OCI-LY1 (cell line): ENCODE data around the gene CDKAL1.

Experiments used
- H2AFZ ChIP-seq: fragments of 200-600 bp; sonication (generic), shearing (Covaris generic); 2 replicates; pipeline ENCODE4 v1.6.0; 2014; ENCODE audit warnings: antibody characterized with exemption, mild to moderate bottlenecking, low read length
- H3F3A ChIP-seq: fragments of 200-600 bp; sonication (generic), shearing (Covaris generic); 2 replicates; pipeline ENCODE4 v1.6.0; 2014; ENCODE audit warnings: mild to moderate bottlenecking, antibody characterized with exemption, low read length, moderate library complexity; ENCODE audit not compliant: insufficient read depth
- H3K27ac ChIP-seq: fragments of 200-600 bp; sonication (generic); 2 replicates; pipeline ENCODE4 v1.5.1; 2014; ENCODE audit warnings: low read length, mixed run types, mild to moderate bottlenecking, low read depth; ENCODE audit not compliant: poor library complexity, severe bottlenecking
- H3K27me3 ChIP-seq: fragments of 200-600 bp; sonication (generic); 2 replicates; pipeline ENCODE4 v1.6.0; 2014; ENCODE audit warnings: antibody characterized with exemption, mild to moderate bottlenecking, low read length, moderate library complexity; ENCODE audit not compliant: insufficient read depth
- H3K36me3 ChIP-seq: fragments of 200-600 bp; sonication (generic); 2 replicates; pipeline ENCODE4 v1.6.1; 2014; ENCODE audit warnings: mild to moderate bottlenecking, antibody characterized with exemption, low read length, moderate library complexity, mixed read lengths; ENCODE audit not compliant: insufficient read depth
- H3K4me1 ChIP-seq: fragments of 200-600 bp; sonication (generic); 2 replicates; pipeline ENCODE4 v1.5.1; 2014; ENCODE audit warnings: mild to moderate bottlenecking, low read length, moderate library complexity; ENCODE audit not compliant: insufficient read depth, severe bottlenecking
- H3K4me2 ChIP-seq: fragments of 200-600 bp; sonication (generic), shearing (Covaris generic); 2 replicates; pipeline ENCODE4 v1.6.1; 2014; ENCODE audit warnings: low read length
- H3K4me3 ChIP-seq: fragments of 200-600 bp; sonication (generic); 2 replicates; pipeline ENCODE4 v1.5.1; 2014; ENCODE audit warnings: low read length, low read depth, mild to moderate bottlenecking, mixed read lengths; ENCODE audit not compliant: poor library complexity, severe bottlenecking
- H3K79me2 ChIP-seq: fragments of 200-600 bp; shearing (Covaris generic); 2 replicates; pipeline ENCODE4 v1.6.1; 2016; ENCODE audit warnings: mixed run types, low read length, mixed read lengths; ENCODE audit not compliant: insufficient read depth
- H3K9ac ChIP-seq: fragments of 200-600 bp; sonication (generic), shearing (Covaris generic); 2 replicates; pipeline ENCODE4 v1.6.1; 2014; ENCODE audit warnings: mild to moderate bottlenecking, low read length, mixed read lengths
- H3K9me2 ChIP-seq: fragments of 200-600 bp; sonication (generic), shearing (Covaris generic); 2 replicates; pipeline ENCODE4 v1.6.1; 2014; ENCODE audit warnings: low read depth, mild to moderate bottlenecking, low read length, mixed read lengths
- H3K9me3 ChIP-seq: fragments of 200-600 bp; shearing (Covaris generic); 2 replicates; pipeline ENCODE4 v1.6.1; 2014; ENCODE audit warnings: low read length, mixed read lengths
- H4K20me1 ChIP-seq: fragments of 200-600 bp; sonication (generic), shearing (Covaris generic); 2 replicates; pipeline ENCODE4 v1.6.0; 2016; ENCODE audit warnings: mild to moderate bottlenecking, low read length; ENCODE audit not compliant: insufficient read depth
- CTCF ChIP-seq: fragments of 200-600 bp; sonication (generic), shearing (Covaris generic); IDR thresholded peaks from 2 replicates; pipeline ENCODE4 v1.5.1; 2017; ENCODE audit warnings: mild to moderate bottlenecking, antibody characterized with exemption, low read length, moderate library complexity, mixed read lengths
- EZH2 ChIP-seq: fragments of 200-600 bp; sonication (generic), shearing (Covaris generic); IDR thresholded peaks from 2 replicates; pipeline ENCODE4 v1.8.0; 2017; ENCODE audit warnings: borderline replicate concordance, mixed run types, mild to moderate bottlenecking, antibody characterized with exemption, low read length, moderate library complexity, mixed read lengths

The CDKAL1 gene

GRCh38 chr6:21132856-21133838 lies 598.9 kb downstream of the CDKAL1 start:
- Histone ChIP-seq H3K9me3 (no peaks in the 10 kb centered on the region), H3K79me2 (no peaks in the 10 kb centered on the region), H3K27me3 (no peaks in the 10 kb centered on the region), H3K36me3 (no peaks in the 10 kb centered on the region), H3K27ac (no peak overlapping the region), H2AFZ (no peak overlapping the region), H3K9ac (no peak overlapping the region), H3K4me1 (peaks cover 4% of the 10 kb centered on the region), H4K20me1 (no peaks in the 10 kb centered on the region), H3K4me2 (no peak overlapping the region), H3K9me2 (no peaks in the 10 kb centered on the region), H3K4me3 (no peak overlapping the region), H3F3A (no peaks in the 10 kb centered on the region)
- TF ChIP-seq CTCF (no peak), EZH2 (no peak)

- Histone ChIP-seq H3K4me3 (no peak overlapping the region), H2AFZ (no peak overlapping the region), H3F3A (no peaks in the 10 kb centered on the region), H3K9me3 (no peaks in the 10 kb centered on the region), H3K4me2 (no peak overlapping the region), H3K27me3 (no peaks in the 10 kb centered on the region), H3K4me1 (peaks cover 4% of the 10 kb centered on the region), H3K9me2 (no peaks in the 10 kb centered on the region), H3K27ac (no peak overlapping the region), H3K9ac (no peak overlapping the region), H3K36me3 (no peaks in the 10 kb centered on the region), H3K79me2 (no peaks in the 10 kb centered on the region), H4K20me1 (no peaks in the 10 kb centered on the region)
- no peak for TF ChIP-seq EZH2
- TF ChIP-seq CTCF, result no peak
Measured at GRCh38 chr6:21133901-21134300, 599.6 kb downstream of the CDKAL1 start.

GRCh38 chr6:21134356-21134755 lies 600.1 kb downstream of the CDKAL1 start:
- Histone ChIP-seq H2AFZ (no peak overlapping the region), H3F3A (no peaks in the 10 kb centered on the region), H3K9me3 (no peaks in the 10 kb centered on the region), H3K4me1 (peaks cover 4% of the 10 kb centered on the region), H3K27ac (no peak overlapping the region), H3K4me2 (no peak overlapping the region), H3K79me2 (no peaks in the 10 kb centered on the region), H3K36me3 (no peaks in the 10 kb centered on the region), H3K9me2 (no peaks in the 10 kb centered on the region), H4K20me1 (no peaks in the 10 kb centered on the region), H3K9ac (no peak overlapping the region), H3K27me3 (no peaks in the 10 kb centered on the region), H3K4me3 (no peak overlapping the region)
- TF ChIP-seq EZH2 (no peak), CTCF (no peak)
